H1 (cell line): ENCODE data around the gene OR2B2. TPM values are rescaled to one million over a fixed set of nuclear protein-coding genes. Genes with fewer than 3 reads are reported as not detected.

Experiments used
- CHD7 ChIP-seq: fragments of 300-600 bp; sonication (generic); IDR thresholded peaks from 2 replicates; pipeline ENCODE4 v1.7.1; 2012; ENCODE audit warnings: low read length, moderate library complexity, mild to moderate bottlenecking, inconsistent platforms; ENCODE audit not compliant: insufficient replicate concordance
- CREB1 ChIP-seq: IDR thresholded peaks from 2 replicates; pipeline ENCODE4 v1.6.1; 2012; ENCODE audit warnings: inconsistent platforms
- CTCF ChIP-seq, 3 experiments: IDR thresholded peaks; 1 replicate in 2 of 3; 2 replicates in 1 of 3; pipeline versions ENCODE4 v1.5.1 to v1.6.1; 2011; ENCODE audit warnings: low read length in 3 of 3, mild to moderate bottlenecking in 3 of 3, inconsistent platforms in 2 of 3, low read depth in 1 of 3, moderate library complexity in 1 of 3; ENCODE audit not compliant: insufficient read depth in 1 of 3; ENCODE audit errors: control extremely low read depth in 1 of 3
- GTF2F1 ChIP-seq: IDR thresholded peaks from 2 replicates; pipeline ENCODE4 v1.6.1; 2012; ENCODE audit warnings: low read depth, low read length, improper control_type of control experiment, borderline replicate concordance
- HDAC6 ChIP-seq: IDR thresholded peaks from one replicate; pipeline ENCODE4 v1.7.1; 2012; ENCODE audit warnings: low read depth, mild to moderate bottlenecking, inconsistent platforms, low read length, moderate library complexity
- RNF2 ChIP-seq: fragments of 200-900, 300-1000 bp; sonication (generic); IDR thresholded peaks from 2 replicates; pipeline ENCODE4 v1.7.1; 2016; ENCODE audit warnings: borderline replicate concordance, low read depth, mild to moderate bottlenecking, antibody characterized with exemption, low read length; ENCODE audit not compliant: poor library complexity, severe bottlenecking; ENCODE audit errors: missing control alignments
- polyA plus RNA-seq, 7 experiments: library from polyadenylated mRNA; depleted of rRNA in 3 of 7; stranded (reverse) in 5 of 7; unstranded in 2 of 7; fragments of >200 nt in 5 of 7; fragments of 200-250 nt in 2 of 7; gene quantifications; 1 replicate in 5 of 7; 2 replicates in 1 of 7; 4 replicates in 1 of 7; pipeline versions ENCODE4 v1.2.1 to v1.2.3, GENCODE V29; 2011 to 2013; ENCODE audit warnings: missing spikeins in 2 of 7, mixed read lengths in 2 of 7
- total RNA-seq: library from RNA; stranded (reverse); fragmentation: NEBNext Ultra II Directional; extraction: Animal tissue kit (Norgen Biotek cat#: 25700); gene quantifications from 2 replicates; pipeline ENCODE4 v1.2.1, GENCODE V29; 2021

OR2B2 gene
- total and polyA plus RNA-seq, 2 of the 8 experiments (the other 6 are each of a cell fraction or from before 2014, with no cell fraction given): not detected

DNA sequence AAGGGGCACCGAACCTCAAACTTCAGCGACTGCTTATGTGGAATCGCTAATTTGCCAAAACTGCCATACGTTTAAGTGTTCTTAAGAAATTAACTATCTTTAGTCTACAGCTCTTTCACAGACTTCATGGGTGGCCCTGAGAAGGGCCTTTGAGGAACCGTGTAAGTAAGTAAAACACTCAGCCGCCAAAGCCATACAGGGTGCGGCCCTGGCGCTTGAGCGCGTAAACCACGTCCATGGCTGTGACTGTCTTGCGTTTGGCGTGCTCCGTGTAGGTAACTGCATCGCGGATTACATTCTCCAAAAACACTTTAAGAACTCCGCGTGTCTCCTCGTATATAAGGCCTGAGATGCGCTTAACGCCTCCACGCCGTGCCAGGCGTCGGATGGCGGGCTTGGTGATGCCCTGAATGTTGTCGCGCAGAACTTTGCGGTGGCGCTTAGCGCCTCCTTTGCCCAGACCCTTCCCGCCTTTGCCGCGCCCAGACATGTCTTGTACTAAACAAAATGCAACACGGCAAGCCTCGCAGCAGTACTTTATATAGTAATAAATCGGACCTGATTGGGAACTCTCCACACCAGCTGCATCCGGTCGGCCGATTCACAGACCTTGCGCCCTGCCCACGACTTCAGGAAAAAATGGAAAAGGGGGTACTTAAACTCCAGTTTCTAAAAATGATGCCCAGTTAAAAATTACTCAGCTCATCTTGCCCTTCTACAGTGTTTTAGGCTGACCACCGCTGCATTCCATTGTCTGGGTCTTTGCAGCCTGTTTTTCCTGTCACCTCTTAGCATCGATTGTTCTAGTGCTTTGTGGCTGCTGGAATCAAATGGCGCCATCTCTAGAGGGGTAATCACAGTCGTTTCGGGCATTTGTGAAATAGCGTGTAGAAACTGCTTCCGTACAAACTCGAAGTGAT, 38.9 kb downstream of the OR2B2 start (continued):
- TF ChIP-seq GTF2F1 (peak; percentile 96), CHD7 (no peak), RNF2 (no peak), CREB1 (peak; percentile 41; the same call in 1 of the 2 replicates), CTCF (IDR thresholded peaks at IDR 0.05; ENCODE audit: control extremely low read depth in 1 of 3, insufficient read depth in 1 of 3, low read depth in 1 of 3, low read length in 3 of 3) (no peak), HDAC6 (no peak)
